ENCODE results near the gene CST7. TPM values are rescaled to one million over a fixed set of nuclear protein-coding genes. Genes with fewer than 3 reads are reported as not detected.

The CST7 gene
- total RNA-seq, 1 experiment from 2014 or later, result not detected

DNA sequence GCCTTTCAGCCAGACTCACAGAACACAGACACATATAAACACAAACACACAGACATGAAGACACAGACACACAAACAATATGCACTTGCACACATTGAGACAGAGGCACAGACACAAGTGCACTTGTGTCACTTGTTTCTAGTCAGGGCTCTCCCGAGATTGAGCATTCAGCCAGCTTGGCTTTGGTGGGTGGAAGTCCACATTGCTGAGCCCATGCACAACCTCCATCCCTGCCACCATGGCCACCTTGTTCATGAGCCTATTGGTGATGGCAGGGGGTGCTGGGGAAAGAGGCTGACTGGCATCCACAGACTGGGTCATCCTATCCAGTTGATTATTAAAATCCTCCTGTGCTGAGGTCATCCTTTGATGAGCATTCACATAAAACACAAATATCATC lies 11.5 kb upstream of the CST7 start (continued):
- TF ChIP-seq SRF (IDR thresholded peaks at IDR 0.05; ENCODE audit: low read depth) (no peak), SIN3A (IDR thresholded peaks at IDR 0.05; ENCODE audit: low read depth) (no peak), EGR1 (IDR thresholded peaks at IDR 0.05; ENCODE audit: low read depth) (no peak), ZNF274 (IDR thresholded peaks at IDR 0.05; ENCODE audit: low read depth, low read length) (no peak)
- TF ChIP-seq, protein P1, sequence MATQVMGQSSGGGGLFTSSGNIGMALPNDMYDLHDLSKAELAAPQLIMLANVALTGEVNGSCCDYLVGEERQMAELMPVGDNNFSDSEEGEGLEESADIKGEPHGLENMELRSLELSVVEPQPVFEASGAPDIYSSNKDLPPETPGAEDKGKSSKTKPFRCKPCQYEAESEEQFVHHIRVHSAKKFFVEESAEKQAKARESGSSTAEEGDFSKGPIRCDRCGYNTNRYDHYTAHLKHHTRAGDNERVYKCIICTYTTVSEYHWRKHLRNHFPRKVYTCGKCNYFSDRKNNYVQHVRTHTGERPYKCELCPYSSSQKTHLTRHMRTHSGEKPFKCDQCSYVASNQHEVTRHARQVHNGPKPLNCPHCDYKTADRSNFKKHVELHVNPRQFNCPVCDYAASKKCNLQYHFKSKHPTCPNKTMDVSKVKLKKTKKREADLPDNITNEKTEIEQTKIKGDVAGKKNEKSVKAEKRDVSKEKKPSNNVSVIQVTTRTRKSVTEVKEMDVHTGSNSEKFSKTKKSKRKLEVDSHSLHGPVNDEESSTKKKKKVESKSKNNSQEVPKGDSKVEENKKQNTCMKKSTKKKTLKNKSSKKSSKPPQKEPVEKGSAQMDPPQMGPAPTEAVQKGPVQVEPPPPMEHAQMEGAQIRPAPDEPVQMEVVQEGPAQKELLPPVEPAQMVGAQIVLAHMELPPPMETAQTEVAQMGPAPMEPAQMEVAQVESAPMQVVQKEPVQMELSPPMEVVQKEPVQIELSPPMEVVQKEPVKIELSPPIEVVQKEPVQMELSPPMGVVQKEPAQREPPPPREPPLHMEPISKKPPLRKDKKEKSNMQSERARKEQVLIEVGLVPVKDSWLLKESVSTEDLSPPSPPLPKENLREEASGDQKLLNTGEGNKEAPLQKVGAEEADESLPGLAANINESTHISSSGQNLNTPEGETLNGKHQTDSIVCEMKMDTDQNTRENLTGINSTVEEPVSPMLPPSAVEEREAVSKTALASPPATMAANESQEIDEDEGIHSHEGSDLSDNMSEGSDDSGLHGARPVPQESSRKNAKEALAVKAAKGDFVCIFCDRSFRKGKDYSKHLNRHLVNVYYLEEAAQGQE (IDR thresholded peaks at IDR 0.05; ENCODE audit: low read depth), result no peak

DNA sequence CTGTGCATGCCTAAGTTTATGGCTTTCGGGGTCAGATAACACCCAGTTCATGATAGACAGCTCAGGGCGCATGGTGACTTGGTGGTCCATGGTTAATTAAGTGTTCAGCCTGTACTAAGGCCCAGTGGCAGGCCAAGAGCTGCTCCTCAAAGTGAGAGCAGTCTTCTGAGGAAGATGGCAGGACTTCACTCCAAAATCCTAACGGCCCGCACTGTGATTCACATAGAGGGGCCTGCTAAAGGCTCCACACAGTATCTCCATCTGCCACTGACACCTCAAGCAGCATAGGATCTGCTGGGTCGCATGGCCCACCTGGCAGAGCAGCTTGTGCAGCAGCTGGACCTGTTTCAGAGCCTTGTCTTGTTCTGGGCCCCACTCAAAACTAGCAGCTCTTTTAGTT lies 10.6 kb upstream of the CST7 start:
- RAD21 ChIA-PET (ENCODE audit: low non-redundant PET in 1 of 2, low total read pairs in 2 of 2, uncharacterized antibody in 2 of 2, unreplicated experiment in 2 of 2), result no interaction called here
- H3K9ac ChIP-seq (ENCODE audit: low read length), result no peak overlapping the region
- no peaks in the 10 kb centered on the region for H4K20me1 ChIP-seq (ENCODE audit: insufficient read depth)
- no peak for ATAC-seq
- CTCF ChIA-PET, result no interaction called here
- H3K4me2 ChIP-seq (ENCODE audit: low read length), result no peak overlapping the region
- H3K79me2 ChIP-seq (ENCODE audit: insufficient read depth, low read length), result no peaks in the 10 kb centered on the region
- H3K36me3 ChIP-seq (ENCODE audit: control insufficient read depth in 1 of 2, insufficient read depth in 2 of 2, low read length in 2 of 2), result no peaks in the 10 kb centered on the region
- intact Hi-C loops (cut with micrococcal nuclease), result no loop called here
- H3K27me3 ChIP-seq (ENCODE audit: insufficient read depth, low read length), result no peaks in the 10 kb centered on the region
- DNase-seq (ENCODE audit: low read depth, low spot score), result no peak
- no peaks in the 10 kb centered on the region for H3K4me1 ChIP-seq (ENCODE audit: control insufficient read depth in 1 of 2, insufficient read depth in 2 of 2, low read length in 2 of 2)
- no peak overlapping the region for H3K4me3 ChIP-seq (replicated peaks in 1 of 2; ENCODE audit: low read depth in 1 of 2, low read length in 2 of 2)
- H2AFZ ChIP-seq (ENCODE audit: low read depth, low read length, poor library complexity, severe bottlenecking), result no peak overlapping the region
- BruUV-seq (replicated peaks), result no TSS peak
- no peak overlapping the region for H3K27ac ChIP-seq (ENCODE audit: low read depth, low read length)
- H3K9me3 ChIP-seq (ENCODE audit: control insufficient read depth in 1 of 2, insufficient read depth in 1 of 2, low read depth in 1 of 2, low read length in 2 of 2), result peaks cover 0 to 5% of the 10 kb centered on the region in 2 experiments; a peak in 1 of 4 replicates
- no peak for TF ChIP-seq ATF3 (IDR thresholded peaks at IDR 0.05)
- TF ChIP-seq JUND (IDR thresholded peaks at IDR 0.05), result no peak
- no peak for TF ChIP-seq CTCF (IDR thresholded peaks at IDR 0.05 in 2 of 3, conservative IDR thresholded peaks at IDR 0.05 in 1 of 3; ENCODE audit: borderline replicate concordance in 1 of 3, insufficient read depth in 1 of 3, low read depth in 2 of 3, low read length in 2 of 3)
- TF ChIP-seq, protein P1 (IDR thresholded peaks at IDR 0.05; ENCODE audit: low read depth), result no peak
- POLR2A ChIA-PET, result no interaction called here
- no peaks in the 10 kb centered on the region for H3K9me2 ChIP-seq (ENCODE audit: insufficient read depth)
